ENCODE results near the gene MTX3.

GRCh38 chr5:79931866-79932265, 59.2 kb downstream of the MTX3 start:
- no peak for TF ChIP-seq CTCF (IDR thresholded peaks at IDR 0.05)
- no peak for TF ChIP-seq POLR2A (IDR thresholded peaks at IDR 0.05)

Data from thyroid gland (tissue), 4 donors.